Activated gamma-delta T cell (primary cell): Measurements from ENCODE around the gene C17orf113.

Experiments
- DNase-seq: peaks from one replicate; lab custom pipeline; 2025; lab: John Stamatoyannopoulos, UW

C17orf113 gene

DNA sequence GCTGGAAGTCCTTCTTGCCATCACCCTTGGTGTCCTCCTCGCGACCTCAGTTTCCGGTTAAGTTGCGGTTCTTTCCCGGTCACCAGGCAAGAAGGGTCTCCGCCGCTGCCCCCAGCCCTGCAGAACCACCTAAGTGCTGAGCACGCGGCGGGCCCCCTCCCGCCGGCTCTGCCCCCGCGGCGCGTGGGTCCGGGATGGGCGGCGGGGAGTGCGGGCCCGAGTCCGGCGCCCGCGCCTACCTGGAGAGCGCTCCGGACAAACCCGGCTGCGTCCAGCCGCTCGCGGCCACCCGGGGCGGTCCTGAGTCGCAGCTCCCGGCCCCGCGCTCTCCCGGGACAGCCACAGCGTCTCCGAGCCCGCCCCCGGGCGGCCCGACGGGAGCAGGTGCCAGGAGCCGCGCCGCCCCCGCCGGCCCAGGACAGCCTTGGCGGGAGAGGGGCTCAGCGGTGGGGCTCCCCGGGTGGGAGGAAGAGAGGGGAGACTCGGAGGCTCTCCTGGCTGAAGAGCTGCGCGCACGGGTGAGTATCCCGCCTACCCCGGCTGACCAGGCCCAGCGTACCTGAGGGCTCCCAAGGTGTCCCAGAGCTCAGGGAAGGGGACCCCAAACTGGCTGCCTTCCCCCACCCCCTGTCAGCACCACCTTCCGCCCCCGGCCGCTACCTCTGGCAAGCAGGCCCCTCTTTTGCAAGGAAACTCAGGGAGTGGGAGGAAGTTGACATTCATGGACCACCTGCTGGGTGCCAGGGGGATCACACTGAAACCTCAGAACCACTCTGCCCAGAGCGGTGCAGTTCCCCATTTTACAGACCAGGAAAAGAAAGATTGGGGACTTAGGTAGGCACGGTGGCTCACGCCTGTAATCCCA, 22.2 kb upstream of the C17orf113 start:
- no peak for DNase-seq

DNA sequence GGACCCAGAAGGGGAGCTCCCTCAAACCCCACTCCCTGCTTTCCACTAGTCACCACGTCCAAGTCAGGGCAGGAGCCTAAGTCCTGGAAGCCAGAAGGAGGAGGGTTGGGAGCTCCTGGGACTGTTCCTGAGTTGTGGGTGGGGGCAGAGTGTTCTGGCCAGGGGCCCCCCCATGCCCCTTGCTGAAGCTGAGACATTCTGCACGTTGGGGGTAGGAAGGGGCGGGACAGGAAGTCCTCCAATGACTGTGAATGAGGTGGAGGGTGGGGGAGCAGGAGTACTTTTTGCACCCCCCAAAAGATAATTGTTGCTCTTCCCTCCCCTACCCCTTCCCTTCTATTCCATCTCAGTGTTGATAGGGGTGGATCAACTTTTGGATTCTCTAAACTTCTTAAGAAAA, 21.4 kb upstream of the C17orf113 start:
- DNase-seq, result no peak

DNA sequence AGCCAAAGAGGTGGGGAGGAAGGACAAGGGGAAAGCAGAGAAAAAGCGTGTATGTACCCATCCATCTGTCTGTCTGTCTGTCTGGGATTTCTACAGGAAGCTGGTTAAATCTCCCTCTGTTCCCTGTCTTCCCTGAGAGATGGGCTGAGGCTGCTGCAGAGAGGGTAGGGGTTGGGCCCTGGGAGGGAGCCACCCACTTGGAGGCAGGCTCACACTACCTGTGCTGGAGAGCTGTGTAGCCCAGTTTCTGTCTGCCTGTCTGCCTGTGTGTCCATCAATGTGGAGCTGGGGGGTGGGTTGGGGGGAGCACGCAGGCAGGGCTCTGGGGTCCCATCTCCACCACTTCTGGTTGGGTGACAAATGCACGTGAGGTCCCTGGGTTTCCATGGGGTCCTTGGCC, 18.6 kb upstream of the C17orf113 start:
- no peak for DNase-seq

DNA sequence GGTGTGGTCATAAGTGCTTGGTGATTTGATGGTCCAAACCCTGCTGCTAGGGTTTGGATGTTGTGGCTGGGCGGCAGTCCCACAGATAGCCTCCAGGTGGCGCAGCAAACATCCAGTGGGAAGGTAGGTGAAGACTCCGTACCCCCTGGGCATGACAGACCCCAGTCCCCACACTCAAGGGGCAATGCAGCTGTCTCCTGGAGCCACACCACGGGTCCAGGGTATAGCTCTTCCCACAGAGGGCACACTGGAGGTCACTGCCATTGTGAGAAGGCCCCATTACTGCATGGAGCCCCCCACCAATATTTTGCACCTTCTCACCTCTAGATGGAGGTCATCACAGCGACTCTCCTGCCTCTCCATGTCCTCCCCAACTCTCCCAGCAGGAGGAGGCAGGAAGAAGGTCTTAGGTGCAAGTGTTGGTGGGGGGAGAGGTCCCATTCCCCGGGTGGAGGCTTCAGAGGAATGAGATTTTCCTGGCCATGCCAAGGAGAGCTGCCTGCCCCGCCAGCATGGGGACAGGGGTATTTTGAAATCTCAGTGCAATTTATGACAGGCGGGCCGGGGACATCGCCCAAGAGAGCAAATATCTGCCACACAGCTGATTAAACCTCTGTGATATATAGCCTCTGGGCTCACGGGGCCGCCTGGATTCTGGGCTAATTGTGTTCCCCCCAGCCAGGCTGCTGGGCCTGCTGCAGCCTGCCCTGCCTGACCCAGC, 17.1 kb upstream of the C17orf113 start:
- DNase-seq, result no peak

DNA sequence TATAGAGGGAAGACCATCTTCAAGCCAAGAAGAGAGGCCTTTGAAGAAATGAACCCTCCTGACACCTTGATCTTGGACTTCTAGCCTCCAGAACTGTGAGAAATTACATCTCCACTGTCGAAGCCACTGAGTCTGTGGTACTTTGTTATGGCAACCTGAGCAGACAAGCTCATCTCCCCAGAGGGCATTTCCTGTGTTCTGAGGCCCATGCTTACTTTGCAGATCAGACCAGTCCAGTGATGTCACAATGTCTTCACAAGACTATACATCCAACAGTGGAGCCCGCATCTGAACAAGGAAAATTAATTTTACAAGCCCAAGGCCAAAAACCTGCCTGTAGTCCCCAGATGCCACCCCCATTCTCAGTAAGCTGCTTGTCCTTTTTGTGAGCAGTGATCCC, 14.8 kb upstream of the C17orf113 start:
- DNase-seq, result no peak

DNA sequence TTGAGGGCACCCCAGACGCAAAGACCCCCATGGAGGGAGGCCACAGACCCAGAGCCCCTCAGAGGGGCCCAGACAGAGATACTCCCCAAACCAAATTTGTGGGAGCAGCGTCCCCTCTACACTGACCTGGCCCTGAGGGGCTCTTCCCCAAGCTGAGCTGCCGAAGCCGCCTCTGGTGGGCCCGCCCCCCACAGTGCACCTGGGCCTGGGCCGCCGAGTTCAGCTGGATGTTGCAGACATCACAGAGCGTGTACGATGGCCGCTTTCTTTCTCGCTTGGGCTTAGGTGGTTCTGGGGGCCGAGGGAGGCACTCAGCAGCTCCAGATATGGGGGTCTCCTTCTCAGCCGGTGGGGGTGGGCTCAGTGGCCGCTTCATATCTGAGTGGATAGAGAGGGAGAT, 12.3 kb upstream of the C17orf113 start:
- DNase-seq, result no peak

DNA sequence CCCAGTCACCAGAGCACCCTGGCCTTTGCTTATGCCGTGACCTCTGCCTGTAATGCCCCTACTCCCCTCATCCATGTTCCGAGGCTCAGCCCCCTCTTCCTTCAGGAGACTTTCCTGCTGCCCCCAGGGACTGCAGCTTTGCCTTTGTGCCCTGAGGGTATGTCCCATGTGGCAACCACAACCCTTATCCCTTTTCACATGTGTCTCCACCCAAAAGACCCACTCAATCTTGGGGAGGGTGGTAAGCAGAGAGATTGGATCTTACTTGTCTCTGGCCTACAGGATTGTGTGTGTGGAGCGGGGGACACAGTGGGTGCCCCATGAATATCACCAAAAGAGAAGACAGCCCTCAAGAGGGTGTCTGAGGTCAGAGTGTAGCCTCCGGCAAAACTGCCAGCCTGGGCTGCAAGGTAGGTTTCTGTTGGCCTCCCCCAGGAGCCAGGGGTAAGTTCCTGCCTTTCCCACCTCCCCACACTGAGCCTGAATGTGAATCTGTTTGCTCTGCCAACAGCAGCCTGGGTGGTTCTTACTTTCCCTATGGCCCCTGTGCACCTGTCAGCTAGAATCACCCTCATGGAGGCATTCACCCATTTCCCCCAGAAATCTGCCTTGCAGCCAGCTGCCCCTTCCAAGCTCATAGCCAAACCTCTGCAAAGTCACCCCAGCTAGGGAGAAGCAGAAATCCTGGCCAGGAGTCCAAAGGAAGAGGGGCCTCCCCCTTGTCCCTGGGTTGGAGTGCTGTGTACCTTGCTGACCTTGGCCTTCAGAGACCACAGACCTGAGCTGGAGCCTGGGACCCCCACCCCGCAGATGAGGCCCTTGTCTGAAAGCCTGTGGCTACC, 11.5 kb upstream of the C17orf113 start:
- no peak for DNase-seq

DNA sequence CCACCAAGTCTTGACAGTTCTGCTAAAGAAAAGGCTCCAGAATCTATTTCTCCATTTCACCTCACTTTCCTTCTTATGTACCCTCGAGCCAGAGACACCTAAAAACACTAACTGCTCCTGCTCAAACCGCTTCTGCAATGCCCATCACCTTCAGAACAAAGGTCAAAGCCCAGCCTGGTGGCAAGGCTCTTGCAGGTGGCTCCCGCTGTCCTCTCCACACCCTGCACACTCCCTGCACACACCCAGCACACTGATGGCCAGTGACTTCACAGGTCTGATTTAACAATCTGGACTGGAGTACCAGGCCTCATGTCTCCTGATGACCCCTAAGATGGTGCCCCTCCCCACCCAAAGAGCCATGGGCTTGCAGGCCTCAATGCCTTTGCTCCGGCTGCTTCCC, 9.8 kb upstream of the C17orf113 start:
- no peak for DNase-seq

DNA sequence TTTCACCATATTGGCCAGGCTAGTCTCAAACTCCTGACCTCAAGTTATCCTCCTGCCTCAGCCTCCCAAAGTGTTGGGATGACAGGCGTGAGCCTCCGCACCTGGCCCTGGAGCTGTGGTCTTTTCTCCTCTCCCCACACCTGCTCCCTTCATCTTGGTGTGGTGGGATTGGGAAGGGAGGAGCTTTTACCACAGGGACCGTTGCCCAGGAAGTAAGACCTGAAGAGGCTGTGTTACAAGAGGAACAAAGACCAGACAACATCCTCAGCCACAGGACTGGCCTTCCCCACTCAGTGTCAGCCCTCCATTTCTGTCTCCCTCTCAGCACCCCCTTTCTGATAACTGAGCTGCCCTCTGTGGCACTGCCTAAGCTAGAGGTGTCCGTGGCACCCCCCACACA, 9.4 kb upstream of the C17orf113 start:
- DNase-seq, result no peak

DNA sequence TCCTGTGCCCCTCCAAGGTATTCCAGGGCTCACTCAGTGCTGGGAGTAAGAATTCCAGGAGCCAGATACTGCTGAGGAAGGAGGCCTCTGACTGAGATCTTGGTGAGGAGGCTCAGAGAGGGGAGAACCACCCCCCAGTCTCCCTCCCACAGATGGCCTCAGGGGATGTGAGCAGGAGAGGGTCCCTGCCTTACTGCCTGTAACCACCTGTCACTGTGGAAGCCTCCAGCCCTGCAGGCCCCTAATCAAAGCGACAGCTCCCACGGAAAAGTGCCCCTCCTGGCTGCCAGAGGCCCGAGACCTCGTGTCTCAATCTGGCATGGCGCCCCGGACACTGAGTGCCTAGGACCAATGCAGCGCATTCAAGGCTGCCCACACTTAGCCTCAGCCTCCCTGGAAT, 7.7 kb upstream of the C17orf113 start:
- DNase-seq, result no peak

DNA sequence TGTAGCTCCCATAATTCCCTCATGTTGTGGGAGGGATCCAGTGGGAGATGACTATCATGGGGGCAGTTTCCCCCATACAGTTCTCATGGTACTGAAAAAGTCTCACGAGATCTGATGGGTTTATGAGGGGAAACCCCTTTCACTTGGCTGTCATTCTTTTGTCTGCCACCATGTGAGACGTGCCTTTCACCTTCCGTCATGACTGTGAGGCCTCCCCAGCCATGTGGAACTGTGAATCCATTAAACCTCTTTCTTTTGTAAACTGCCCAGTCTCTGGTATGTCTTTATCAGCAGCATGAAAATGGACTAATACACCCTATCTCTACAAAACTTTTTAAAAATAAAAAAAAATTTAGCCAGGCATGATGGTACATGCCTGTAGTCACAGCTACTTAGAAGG, 6.2 kb upstream of the C17orf113 start:
- no peak for DNase-seq

DNA sequence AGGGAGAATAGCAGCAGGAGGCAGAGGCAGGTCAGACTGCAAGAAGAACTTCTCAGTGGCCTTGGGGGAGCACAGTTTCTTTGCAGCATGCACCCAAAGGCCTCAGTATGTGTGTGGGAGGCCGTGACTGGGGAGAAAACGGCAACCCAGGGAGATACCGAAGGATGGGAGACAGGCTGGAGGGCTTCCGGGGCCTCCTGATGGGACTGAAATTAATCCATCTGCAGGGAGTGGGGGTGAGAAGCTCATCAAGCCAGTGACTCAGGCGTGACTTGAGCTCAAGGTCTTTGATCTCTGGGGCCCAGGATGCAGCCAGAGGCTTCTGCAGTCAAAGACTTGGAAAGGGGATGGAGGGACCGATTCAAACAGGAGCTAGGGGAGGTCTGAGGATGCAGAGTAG, 5.1 kb upstream of the C17orf113 start:
- DNase-seq, result no peak

DNA sequence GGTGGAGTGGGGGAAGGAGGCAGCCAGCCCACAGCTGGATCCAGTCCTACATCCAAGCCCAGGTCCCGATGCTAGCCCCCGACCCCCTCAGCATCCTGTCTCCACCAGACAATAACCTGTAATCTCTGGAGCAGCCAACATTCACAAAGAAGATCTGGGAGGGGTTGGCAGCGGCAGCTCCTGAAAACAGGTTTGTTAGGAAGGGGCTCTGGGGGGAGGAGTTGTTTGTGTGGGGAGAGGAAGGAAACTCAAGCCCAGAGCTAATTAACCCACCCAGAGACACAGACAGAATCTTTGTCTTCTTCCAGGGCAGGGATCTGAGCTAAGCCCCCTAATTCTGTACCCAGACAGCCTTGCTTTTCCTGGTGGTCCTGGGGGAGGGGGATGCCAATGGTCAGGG, 4.6 kb upstream of the C17orf113 start:
- DNase-seq, result no peak

DNA sequence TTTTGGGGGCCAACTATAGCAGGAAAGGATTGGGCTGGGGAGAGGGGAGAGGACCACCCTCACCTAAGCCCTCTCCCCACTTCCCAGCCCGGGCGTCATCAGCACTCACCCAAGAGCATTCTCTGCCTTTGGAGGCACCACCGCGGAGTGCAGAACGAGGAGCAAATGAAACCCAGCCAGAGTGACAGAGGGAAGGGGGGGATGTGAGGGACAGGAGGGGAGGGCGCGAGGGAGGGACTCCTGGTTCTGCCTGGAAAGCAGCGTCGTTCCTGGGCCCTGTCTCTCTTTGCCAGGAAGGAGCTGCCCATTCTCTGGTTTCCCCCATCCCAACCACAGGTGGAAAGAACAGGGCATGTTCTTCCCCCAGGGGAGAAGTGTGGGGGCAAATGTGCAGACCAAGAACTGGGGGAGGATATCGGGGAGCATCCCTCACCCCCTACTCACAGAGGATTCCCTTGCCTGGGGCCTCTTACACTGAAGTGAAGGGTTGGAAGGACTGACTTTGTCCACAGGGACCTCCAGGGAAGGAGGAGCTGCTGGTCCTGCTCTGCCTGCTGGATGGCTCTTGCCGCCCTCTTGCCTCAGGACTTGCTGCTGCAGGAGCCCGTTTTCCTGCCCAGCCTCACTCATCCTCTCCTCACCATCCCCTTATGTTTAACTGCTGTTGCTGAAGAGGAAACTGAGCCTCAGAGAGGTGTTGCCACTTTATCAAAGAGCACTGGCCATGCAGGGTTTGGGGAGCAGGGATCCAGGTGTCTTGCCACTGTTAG, 3.5 kb upstream of the C17orf113 start:
- no peak for DNase-seq

DNA sequence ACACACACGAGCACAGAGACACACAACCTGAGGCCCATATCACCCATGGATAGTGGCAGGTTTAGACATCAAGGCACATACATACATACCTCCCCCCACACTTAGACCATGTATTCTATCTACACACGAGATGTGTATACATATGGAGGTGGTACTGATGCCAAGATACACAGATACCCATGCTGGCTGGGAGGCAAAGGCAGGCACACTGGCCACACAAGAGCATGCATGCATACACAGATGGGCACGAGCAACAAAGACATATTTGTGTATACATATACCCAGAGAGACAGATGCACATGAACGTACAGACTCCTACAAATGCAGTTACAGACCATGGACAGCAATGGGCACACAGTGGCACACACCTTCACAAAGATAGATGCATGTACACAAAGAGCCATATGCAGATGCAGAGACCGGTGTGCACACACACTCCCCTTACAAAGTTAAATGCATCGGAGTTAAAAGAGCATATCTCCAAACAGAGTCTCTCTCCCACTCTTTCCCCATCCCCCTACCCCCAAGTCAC, 2.0 kb upstream of the C17orf113 start:
- no peak for DNase-seq

DNA sequence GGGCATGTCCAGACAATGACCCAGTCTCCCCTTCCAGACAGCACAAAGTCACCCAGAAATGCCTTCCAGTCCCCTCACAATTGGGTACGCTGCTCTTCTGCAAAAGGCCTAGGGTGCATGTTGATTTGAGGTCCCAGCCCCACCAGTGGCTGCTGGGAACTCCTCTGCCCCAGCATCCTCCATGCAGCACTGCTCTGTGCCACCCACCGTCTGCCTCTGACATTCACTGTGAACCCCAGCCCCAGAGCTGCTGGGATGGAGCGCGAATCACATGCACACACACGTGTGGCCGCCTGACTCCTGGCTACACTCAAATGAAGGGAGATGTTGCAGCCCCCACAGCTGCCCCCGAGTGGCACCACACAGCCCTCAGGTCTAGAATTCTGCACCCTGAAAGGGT, 1.2 kb upstream of the C17orf113 start:
- DNase-seq, result no peak

DNA sequence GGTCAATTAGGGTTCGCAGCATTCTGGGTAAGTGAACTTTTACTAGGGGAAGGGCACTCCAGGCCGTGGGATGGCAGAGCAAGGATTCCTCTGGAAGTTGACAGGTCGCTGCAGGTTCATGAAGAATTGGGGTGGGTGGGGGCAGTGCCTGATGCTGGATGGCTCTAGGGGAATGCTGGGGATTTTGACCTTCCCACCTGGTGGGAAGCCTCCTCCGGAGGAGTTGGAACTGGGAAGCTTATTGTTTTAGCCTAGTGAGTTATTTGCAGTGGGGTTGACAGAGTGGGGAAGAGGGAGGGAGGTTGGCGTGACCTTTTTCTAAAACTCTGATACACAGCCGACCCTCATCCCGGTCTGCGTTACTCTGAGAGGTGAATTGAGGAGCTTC, 606 bp upstream of the C17orf113 start:
- DNase-seq, result no peak

DNA sequence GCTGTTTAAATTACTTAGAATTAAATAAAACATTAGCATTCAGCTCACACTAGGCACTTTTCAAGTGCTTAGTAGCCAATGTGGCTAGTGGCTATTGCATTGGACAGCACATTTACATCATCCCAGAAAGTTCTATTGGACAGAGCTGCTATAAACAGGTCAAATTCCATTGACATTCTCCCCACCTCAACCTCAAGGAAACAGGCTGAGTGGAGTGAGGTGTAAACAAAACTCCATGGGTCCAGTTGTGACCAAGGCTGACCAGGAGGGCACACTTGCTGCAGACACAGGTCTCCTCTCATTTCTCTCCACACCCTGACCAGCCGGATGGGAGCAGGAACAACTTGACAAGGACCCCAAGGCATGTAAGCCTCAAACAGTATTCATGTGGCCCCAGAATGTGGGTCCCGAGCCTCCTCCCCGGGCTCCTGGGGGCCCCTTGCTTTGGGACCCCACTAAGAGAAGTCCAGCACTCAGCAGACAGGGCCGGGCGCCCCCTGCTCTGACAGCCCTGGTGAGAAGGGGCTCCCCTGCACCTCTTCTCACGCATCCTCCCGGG, 488 bp downstream of the C17orf113 start:
- DNase-seq, result no peak

DNA sequence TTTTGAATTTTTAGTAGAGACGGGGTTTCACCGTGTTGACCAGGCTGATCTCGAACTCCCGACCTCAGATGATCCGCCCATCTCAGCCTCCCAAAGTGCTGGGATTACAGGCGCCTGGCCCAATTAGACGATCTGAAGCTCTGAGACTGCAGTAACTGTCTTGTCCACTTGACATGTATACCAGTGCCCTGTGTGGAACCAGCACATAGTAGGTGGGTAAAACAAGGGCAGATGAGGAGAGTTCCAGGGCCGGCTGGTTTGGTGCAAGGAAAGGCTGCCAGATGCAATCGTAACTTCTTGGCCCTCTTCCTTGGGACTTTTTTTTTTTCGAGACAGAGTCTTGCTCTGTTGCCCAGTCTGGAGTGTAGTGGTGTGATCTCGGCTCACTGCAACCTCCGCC, 3.1 kb downstream of the C17orf113 start:
- DNase-seq, result no peak

DNA sequence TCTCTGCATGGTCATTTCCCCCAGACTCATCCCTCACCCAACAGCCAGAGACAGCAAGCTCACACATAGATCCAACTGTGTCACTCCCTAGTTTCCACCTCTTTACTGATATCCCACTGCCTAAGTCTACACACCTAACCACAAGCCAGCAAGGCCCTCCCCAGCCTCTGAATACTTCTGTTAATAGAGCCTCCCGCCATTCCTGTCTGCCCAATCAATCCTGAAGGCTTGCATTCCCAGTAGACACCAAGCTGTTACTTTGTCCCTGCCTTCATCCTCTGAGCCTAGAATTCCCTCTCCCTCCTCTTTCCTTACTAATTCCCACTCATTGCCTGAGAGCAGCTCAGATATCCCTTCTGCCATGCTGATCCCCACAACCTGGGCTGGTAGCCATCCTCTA, 4.7 kb downstream of the C17orf113 start:
- no peak for DNase-seq

DNA sequence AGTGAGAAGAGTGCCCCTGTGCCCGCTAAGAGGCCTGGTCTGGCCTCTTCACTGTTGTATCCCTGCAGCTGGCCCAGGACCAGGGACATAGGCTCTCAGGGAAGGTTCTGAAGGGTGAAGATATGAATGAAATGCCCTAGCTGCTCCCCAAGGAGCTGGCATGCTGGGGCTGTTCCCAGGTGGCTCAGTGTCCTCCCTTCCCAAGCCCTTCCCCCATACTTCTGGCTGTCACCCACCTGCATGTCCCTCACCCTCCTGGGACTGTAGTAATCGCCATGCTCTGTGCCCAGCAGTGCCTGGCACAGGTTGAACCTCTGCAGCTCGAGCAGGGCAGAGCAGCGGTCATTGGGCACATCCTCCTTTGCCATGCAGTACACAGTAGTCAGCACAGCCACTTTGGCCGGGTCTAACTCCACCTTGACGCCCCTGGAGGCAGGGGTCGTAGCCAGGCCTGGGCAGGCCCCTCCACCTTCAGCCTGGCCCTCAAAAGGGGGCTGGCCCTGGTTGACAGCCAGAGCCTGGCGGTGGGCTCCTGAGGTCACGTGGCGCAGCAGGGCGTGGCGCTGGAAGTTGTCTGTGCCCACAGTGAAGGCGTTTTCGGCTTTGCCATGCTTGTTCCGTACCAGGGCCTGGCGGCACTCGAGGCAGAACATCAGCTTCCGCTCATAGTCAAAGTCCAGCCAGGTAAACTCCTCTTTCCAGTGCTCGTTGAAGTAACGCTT, 7.6 kb downstream of the C17orf113 start:
- no peak for DNase-seq
